Gastroesophageal sphincter (tissue), 4 donors: ENCODE data around the gene STAT1. TPM values are rescaled to one million over a fixed set of nuclear protein-coding genes. Genes with fewer than 3 reads are reported as not detected.

ENCODE experiments used
- ATAC-seq: fragments of 150-250 bp; one replicate; pipeline ENCODE4 v1.9.1; 2016; ENCODE audit warnings: mild to moderate bottlenecking, moderate library complexity
- H3K27ac ChIP-seq, 4 donors: fragments of 200-600 bp; sonication (generic) in 3 of 4; 1 replicate in 3 of 4; 2 replicates in 1 of 4; pipeline ENCODE4 v1.5.1; 2016 to 2019
- H3K27me3 ChIP-seq: fragments of 200-600 bp; sonication (generic); one replicate; pipeline ENCODE4 v1.5.1; 2019
- H3K36me3 ChIP-seq, 2 donors: fragments of 200-600 bp; sonication (generic); one replicate each; pipeline ENCODE4 v1.5.1; 2019; ENCODE audit warnings: control low read depth in 1 of 2
- H3K4me1 ChIP-seq, 3 donors: fragments of 200-600 bp; sonication (generic); 1 replicate in 2 of 3; 2 replicates in 1 of 3; pipeline ENCODE4 v1.5.1; 2016 to 2019; ENCODE audit warnings: control low read depth in 2 of 3
- H3K4me3 ChIP-seq, 2 donors: fragments of 200-600 bp; sonication (generic); one replicate each; pipeline ENCODE4 v1.5.1; 2019; ENCODE audit warnings: mild to moderate bottlenecking in 1 of 2, moderate library complexity in 1 of 2
- H3K9me3 ChIP-seq, 3 donors: fragments of 200-600 bp; sonication (generic); one replicate each; pipeline ENCODE4 v1.5.1; 2017 to 2019; ENCODE audit warnings: control low read depth in 2 of 3
- CTCF ChIP-seq, 4 experiments: fragments of 200-600 bp in 2 of 4; fragments of 450-650 bp in 2 of 4; sonication (generic) in 1 of 4; IDR thresholded peaks; one replicate each; pipeline ENCODE4 v1.5.1; 2017 to 2019; ENCODE audit warnings: antibody characterized with exemption in 4 of 4, mild to moderate bottlenecking in 2 of 4, moderate library complexity in 2 of 4
- EP300 ChIP-seq: sonication (generic); formaldehyde crosslinking; IDR thresholded peaks from one replicate; pipeline ENCODE4 v1.6.1; 2017; ENCODE audit warnings: antibody characterized with exemption, mild to moderate bottlenecking
- POLR2A ChIP-seq, 2 donors: fragments of 450-650 bp; IDR thresholded peaks; one replicate each; pipeline ENCODE4 v1.6.1; 2017; ENCODE audit warnings: antibody characterized with exemption in 2 of 2, mild to moderate bottlenecking in 2 of 2, moderate library complexity in 1 of 2
- POLR2AphosphoS5 ChIP-seq: sonication (generic); formaldehyde crosslinking; IDR thresholded peaks from one replicate; pipeline ENCODE4 v1.6.1; 2017; ENCODE audit warnings: antibody characterized with exemption
- WGBS, 2 donors: methylation state at CpG; one replicate each; pipeline ENCODE4 v1.1.5; 2018; ENCODE audit warnings: low coverage in 1 of 2; 5-methylcytosine and 5-hydroxymethylcytosine counted together
- total RNA-seq, 4 donors: library from RNA; depleted of rRNA; stranded (reverse); fragments of >200 nt; gene quantifications; one replicate each; pipeline ENCODE4 v1.1.0, GENCODE V29; 2016

Gene STAT1
- total RNA-seq, 4 donors from 2014 or later, result 47.0 to 59.9 (median 53.5) TPM

GRCh38 chr2:191010887-191011885, 2.8 kb downstream of the STAT1 start:
- no peaks in the 10 kb centered on the region for H3K9me3 ChIP-seq
- H3K27me3 ChIP-seq, result no peaks in the 10 kb centered on the region
- H3K36me3 ChIP-seq, result peaks cover 4 to 49% of the 10 kb centered on the region in 2 donors
- H3K4me3 ChIP-seq, result no peak overlapping the region
- ATAC-seq, result no peak
- TF ChIP-seq POLR2AphosphoS5 (no peak), EP300 (no peak), CTCF (IDR thresholded peaks at IDR 0.05) (no peak), POLR2A (IDR thresholded peaks at IDR 0.05) (no peak)
- no peak overlapping the region for H3K27ac ChIP-seq
- H3K4me1 ChIP-seq, result peaks cover 2 to 44% (median 25%) of the 10 kb centered on the region in 3 donors
- 78 to 83% methylated on average over 5 to 13 of the region's 14 CpGs for WGBS, 2 donors

GRCh38 chr2:191009541-191010374, 4.2 kb downstream of the STAT1 start:
- TF ChIP-seq EP300 (no peak), POLR2A (IDR thresholded peaks at IDR 0.05) (no peak), POLR2AphosphoS5 (no peak), CTCF (IDR thresholded peaks at IDR 0.05) (no peak)
- Histone ChIP-seq H3K4me1 (peaks cover 2 to 42% (median 24%) of the 10 kb centered on the region in 3 donors), H3K36me3 (peaks cover 11 to 63% of the 10 kb centered on the region in 2 donors), H3K4me3 (no peak overlapping the region), H3K27me3 (no peaks in the 10 kb centered on the region), H3K27ac (no peak overlapping the region), H3K9me3 (no peaks in the 10 kb centered on the region)
- 84 to 85% methylated on average over 3 to 4 of the region's 4 CpGs for WGBS, 2 donors
- ATAC-seq, result no peak

GRCh38 chr2:191008286-191008685, 5.7 kb downstream of the STAT1 start:
- H3K4me3 ChIP-seq, result no peak overlapping the region
- peaks cover 12 to 78% of the 10 kb centered on the region in 2 donors for H3K36me3 ChIP-seq
- H3K9me3 ChIP-seq, result no peaks in the 10 kb centered on the region
- H3K4me1 ChIP-seq, result peaks cover 2 to 37% (median 20%) of the 10 kb centered on the region in 3 donors
- TF ChIP-seq POLR2AphosphoS5 (no peak), CTCF (IDR thresholded peaks at IDR 0.05) (no peak), POLR2A (IDR thresholded peaks at IDR 0.05) (no peak), EP300 (no peak)
- no peaks in the 10 kb centered on the region for H3K27me3 ChIP-seq
- no peak for ATAC-seq
- H3K27ac ChIP-seq, result no peak overlapping the region

- 74 to 83% methylated on average over 4 of the region's 4 CpGs for WGBS, 2 donors
- Histone ChIP-seq H3K9me3 (no peaks in the 10 kb centered on the region), H3K27me3 (no peaks in the 10 kb centered on the region), H3K36me3 (peaks cover 14 to 89% of the 10 kb centered on the region in 2 donors), H3K4me1 (peaks cover 0 to 26% (median 11%) of the 10 kb centered on the region in 3 donors), H3K4me3 (no peak overlapping the region), H3K27ac (no peak overlapping the region)
- TF ChIP-seq POLR2AphosphoS5 (no peak), EP300 (no peak), CTCF (IDR thresholded peaks at IDR 0.05) (no peak)
- no peak for ATAC-seq
These were observed 6.8 kb downstream of the STAT1 start for GRCh38 chr2:191006997-191007783.
